ENCODE results near the gene MKX.

GRCh38 chr10:27695088-27695487 lies 50.5 kb downstream of the MKX start:
- no peak for TF ChIP-seq EZH2 (IDR thresholded peaks at IDR 0.05; ENCODE audit: borderline replicate concordance)
- TF ChIP-seq, protein P1, sequence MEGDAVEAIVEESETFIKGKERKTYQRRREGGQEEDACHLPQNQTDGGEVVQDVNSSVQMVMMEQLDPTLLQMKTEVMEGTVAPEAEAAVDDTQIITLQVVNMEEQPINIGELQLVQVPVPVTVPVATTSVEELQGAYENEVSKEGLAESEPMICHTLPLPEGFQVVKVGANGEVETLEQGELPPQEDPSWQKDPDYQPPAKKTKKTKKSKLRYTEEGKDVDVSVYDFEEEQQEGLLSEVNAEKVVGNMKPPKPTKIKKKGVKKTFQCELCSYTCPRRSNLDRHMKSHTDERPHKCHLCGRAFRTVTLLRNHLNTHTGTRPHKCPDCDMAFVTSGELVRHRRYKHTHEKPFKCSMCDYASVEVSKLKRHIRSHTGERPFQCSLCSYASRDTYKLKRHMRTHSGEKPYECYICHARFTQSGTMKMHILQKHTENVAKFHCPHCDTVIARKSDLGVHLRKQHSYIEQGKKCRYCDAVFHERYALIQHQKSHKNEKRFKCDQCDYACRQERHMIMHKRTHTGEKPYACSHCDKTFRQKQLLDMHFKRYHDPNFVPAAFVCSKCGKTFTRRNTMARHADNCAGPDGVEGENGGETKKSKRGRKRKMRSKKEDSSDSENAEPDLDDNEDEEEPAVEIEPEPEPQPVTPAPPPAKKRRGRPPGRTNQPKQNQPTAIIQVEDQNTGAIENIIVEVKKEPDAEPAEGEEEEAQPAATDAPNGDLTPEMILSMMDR (IDR thresholded peaks at IDR 0.05; ENCODE audit: poor library complexity) = no peak
- TF ChIP-seq EZH2phosphoT487 (IDR thresholded peaks at IDR 0.05; ENCODE audit: low read depth, severe bottlenecking, unreplicated experiment) = no peak
